ENCODE data around the gene PDE11A.

- no peak for TF ChIP-seq BHLHE40 (IDR thresholded peaks at IDR 0.05; ENCODE audit: low read depth, low read length)
- no peak for TF ChIP-seq ZFP36 (IDR thresholded peaks at IDR 0.05; ENCODE audit: borderline replicate concordance, partially characterized antibody)
- TF ChIP-seq CTCF (IDR thresholded peaks at IDR 0.05) = no peak
- no peak for TF ChIP-seq ZC3H11A (IDR thresholded peaks at IDR 0.05)
- no peak for TF ChIP-seq SMC3 (IDR thresholded peaks at IDR 0.05)
- TF ChIP-seq RAD21 (conservative IDR thresholded peaks at IDR 0.05 in 1 of 2, IDR thresholded peaks at IDR 0.05 in 1 of 2) = no peak
- TF ChIP-seq MAZ (IDR thresholded peaks at IDR 0.05; ENCODE audit: borderline replicate concordance, low read depth, low read length) = no peak
- no peak for TF ChIP-seq CHD2 (IDR thresholded peaks at IDR 0.05; ENCODE audit: low read length, partially characterized antibody)
- no peak for TF ChIP-seq EHMT2 (IDR thresholded peaks at IDR 0.05; ENCODE audit: low read depth)
- TF ChIP-seq PHF8 (IDR thresholded peaks at IDR 0.05; ENCODE audit: borderline replicate concordance, low read depth) = no peak
- TF ChIP-seq SREBF2 (IDR thresholded peaks at IDR 0.05) = no peak
- no peak for TF ChIP-seq POLR2A (IDR thresholded peaks at IDR 0.05; ENCODE audit: low read length)
- TF ChIP-seq, protein P1, sequence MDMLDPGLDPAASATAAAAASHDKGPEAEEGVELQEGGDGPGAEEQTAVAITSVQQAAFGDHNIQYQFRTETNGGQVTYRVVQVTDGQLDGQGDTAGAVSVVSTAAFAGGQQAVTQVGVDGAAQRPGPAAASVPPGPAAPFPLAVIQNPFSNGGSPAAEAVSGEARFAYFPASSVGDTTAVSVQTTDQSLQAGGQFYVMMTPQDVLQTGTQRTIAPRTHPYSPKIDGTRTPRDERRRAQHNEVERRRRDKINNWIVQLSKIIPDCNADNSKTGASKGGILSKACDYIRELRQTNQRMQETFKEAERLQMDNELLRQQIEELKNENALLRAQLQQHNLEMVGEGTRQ (IDR thresholded peaks at IDR 0.05) = no peak
These were observed 378.8 kb downstream of the PDE11A start for GRCh38 chr2:177693658-177694339.

All from A549 (cell line).